GM12873 (cell line): ENCODE measurements around the gene SIGLEC12.

Experiments
- TF ChIP-seq, protein P1 (sequence below): IDR thresholded peaks from 2 replicates; pipeline ENCODE4 v1.5.1; 2012; ENCODE audit warnings: low read depth, mild to moderate bottlenecking, moderate library complexity, low read length, control low read depth; ENCODE audit not compliant: insufficient read depth; ENCODE audit errors: missing control alignments

The SIGLEC12 gene

DNA sequence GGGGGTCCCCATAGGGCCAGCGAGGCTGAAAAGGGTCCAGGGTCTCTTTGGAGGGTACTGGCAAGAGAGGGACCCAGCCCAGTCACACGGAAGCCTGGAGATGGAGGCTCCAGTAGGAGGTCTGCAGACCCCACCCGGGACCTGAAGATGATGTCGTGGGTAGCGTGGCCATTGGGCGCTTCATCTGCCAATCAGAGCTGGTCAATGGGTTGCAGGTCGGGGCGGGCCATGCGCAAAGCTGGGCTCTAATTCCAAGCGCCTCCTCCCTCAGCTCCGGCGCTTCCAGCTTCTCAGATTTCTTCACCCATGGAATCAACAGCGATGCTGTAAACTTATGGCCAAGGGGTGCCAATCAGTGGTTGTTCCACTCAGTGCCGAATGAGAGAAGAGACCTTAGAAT is 10.9 kb downstream of the SIGLEC12 start:
- TF ChIP-seq, protein P1, sequence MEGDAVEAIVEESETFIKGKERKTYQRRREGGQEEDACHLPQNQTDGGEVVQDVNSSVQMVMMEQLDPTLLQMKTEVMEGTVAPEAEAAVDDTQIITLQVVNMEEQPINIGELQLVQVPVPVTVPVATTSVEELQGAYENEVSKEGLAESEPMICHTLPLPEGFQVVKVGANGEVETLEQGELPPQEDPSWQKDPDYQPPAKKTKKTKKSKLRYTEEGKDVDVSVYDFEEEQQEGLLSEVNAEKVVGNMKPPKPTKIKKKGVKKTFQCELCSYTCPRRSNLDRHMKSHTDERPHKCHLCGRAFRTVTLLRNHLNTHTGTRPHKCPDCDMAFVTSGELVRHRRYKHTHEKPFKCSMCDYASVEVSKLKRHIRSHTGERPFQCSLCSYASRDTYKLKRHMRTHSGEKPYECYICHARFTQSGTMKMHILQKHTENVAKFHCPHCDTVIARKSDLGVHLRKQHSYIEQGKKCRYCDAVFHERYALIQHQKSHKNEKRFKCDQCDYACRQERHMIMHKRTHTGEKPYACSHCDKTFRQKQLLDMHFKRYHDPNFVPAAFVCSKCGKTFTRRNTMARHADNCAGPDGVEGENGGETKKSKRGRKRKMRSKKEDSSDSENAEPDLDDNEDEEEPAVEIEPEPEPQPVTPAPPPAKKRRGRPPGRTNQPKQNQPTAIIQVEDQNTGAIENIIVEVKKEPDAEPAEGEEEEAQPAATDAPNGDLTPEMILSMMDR, result no peak

DNA sequence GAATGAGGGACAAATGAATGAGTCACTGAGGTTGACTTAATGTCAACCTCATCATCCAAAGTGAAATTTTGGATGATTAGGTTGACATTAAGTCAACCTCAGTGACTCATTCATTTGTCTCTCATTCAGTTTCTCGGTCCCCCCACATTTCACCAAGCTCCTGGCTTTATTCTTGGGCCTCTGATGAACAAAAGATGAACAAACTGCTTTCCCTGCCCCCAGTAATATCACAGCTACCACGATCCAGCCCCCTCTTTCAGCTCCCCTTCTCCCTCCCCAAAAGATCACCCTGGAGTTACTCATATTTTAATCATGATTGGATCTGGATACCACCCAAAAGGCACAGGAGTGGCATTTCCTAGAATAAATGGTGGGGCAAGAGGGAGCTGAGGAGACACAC is 12.5 kb downstream of the SIGLEC12 start:
- TF ChIP-seq, protein P1, result no peak

DNA sequence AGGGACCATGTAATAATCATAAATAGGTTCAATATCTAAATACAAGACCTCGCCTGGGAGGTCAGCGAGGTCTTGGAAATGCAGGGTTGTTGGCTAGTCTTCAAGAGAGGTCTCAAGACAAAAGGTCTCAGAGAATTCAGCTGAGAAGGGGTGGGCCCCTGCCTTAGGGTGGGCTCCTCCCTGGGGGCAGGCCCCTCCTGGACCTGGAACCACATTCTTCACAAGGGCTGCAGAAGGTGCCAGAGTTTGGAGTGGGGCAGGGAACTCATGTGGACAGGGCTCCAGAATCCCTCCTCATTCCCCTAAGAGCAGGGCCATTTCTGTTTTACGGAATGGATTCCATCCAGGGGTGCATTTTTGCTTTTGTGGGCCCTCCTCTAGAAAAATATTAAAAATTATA is 13.1 kb downstream of the SIGLEC12 start:
- TF ChIP-seq, protein P1, result no peak

DNA sequence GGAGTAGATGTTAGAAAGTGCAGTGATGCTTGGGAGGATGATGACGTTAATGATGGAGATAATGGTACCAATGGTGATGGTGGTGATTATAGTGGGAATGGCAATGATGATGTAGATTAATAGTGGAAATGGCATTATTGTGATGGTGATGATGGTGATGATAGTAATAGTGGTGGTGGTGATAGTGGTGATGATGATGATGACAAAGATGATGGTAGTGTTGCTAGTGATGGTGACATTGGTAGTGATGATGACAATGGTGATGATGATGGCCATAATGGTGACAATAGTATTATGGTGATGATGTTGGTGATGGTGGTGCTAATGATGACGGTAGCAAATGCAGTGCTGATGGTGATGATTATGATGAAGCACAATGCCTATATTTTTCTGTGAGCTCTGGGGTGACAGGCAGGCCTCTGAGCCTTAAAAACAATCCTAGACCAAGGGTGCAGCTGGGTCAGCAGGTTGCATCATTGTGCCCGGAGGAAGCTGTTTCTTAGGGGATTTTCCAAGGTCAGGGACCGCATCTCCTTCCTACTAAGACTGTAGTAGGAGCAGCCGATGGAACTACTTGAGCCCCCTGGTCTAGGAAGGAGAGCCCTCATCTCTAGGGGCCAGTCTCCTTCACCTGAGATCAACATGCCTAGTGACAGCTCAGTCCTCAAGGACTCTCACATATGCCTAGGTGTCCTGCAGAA is 15.5 kb downstream of the SIGLEC12 start:
- TF ChIP-seq, protein P1, result no peak

DNA sequence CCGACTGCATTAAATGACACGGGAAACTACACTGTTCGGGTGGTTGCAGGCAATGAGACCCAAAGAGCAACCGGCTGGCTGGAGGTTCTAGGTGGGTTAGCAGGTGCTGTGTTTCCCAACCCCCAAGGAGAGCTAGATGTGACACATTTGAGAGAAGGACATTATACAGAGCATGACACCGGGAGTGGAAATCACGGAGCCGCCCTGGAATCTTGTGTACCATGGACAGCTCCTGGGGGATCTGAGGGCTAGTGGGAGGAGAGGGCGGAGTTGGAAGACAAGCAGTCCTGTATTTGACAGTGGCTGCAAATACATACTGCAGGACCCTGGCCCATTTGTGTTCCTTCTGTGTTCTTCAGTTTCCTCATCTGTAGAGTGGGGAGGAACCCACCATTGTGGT is 21.0 kb downstream of the SIGLEC12 start:
- TF ChIP-seq, protein P1, result no peak

DNA sequence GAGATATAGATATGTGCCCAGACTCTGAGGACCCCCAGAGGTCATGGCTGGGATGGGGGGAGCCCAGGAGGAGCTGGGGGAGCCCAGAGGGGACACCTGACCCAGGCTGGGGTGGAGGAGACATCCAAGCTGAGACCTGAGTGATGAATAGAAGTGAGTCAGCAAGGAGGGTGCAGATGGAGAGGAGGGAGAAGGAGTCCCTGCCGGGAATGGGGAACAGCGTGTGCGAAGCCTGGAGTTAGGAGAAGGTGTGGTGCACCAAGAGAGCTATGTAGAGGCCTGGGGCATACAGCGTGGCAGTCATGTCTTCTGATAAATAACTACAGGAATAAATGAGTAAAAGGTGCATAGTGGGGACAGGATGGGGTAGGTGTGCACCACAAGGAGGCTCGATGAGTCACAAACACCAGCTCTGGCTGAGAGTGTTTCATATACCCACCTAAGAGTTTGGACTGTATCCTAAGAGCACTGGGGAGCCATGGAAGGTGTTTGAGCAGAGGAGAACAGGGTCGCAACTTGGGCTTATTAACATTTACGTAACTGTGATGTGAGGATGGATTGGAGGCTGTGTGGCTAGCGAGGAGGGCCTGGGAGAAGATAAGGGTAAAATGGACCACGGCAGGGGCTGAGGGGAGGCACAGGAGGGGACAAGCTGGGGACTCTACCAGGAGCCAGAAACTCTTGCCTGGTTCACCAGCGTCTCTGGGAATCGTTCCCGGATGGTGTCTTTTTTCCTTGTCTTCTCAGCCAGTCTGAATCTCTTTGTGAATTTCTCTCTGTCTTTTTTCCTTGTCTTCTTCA is 21.9 kb downstream of the SIGLEC12 start:
- TF ChIP-seq, protein P1, result no peak

DNA sequence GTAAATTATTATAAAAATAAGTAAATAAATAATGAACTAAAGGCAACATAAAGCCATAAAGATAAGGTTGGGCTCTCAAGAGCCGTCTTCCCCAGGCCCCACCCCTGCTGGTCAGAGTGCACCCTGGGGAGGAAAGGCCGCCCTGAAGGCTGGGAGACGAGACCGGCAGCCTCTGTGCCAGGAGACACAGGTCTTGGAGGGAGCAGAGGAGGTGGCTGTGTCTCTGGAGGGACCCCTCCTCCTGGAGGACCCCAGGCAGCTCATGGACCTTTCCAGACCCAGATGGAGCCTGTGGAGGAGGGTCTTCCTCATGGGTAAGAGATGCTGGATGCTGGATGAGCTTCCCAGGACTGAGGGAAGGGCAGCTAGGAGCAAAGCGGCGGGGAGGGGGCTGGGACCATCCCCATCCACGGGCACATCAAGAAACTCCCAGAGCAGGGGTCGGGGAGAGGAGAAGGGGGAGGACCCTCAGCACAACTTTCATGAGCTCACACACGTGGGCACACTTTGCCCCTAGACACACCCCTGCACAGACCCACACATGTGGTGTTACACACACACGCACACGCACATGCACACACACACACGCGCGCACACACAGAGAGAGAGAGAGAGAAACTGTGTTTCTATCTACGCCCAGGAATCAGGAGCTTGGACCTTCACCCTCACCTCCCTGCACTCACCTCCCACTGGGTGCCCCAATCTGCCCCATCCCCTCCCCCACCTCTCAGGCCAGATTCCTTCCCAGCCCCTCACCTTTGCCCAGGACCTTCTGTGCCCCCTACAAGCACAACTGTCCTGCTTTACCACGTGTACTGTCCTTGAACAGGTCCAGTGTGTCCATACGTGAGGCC is 23.0 kb downstream of the SIGLEC12 start, which contains the start of gene CEACAM18:
Gene CEACAM18, plus strand, starts transcription at position 159 of the 854 bp plus-strand sequence.
- TF ChIP-seq, protein P1, result no peak
